ENCODE results near the gene ZNF423. TPM values are rescaled to one million over a fixed set of nuclear protein-coding genes. Genes with fewer than 3 reads are reported as not detected.

The ZNF423 gene
- total RNA-seq, 1 donor from 2014 or later, result 8.8 TPM

- intact Hi-C loops (cut with DNase I), result no loop called here
- DNase-seq (ENCODE audit: missing footprints), result no peak
- ATAC-seq, result no peak
These were observed 398.7 kb downstream of the ZNF423 start for GRCh38 chr16:49457196-49457595.

GRCh38 chr16:49456763-49457162 is 399.1 kb downstream of the ZNF423 start:
- no peak for DNase-seq (ENCODE audit: missing footprints)
- intact Hi-C loops (cut with DNase I), result no loop called here
- ATAC-seq, result no peak

DNA sequence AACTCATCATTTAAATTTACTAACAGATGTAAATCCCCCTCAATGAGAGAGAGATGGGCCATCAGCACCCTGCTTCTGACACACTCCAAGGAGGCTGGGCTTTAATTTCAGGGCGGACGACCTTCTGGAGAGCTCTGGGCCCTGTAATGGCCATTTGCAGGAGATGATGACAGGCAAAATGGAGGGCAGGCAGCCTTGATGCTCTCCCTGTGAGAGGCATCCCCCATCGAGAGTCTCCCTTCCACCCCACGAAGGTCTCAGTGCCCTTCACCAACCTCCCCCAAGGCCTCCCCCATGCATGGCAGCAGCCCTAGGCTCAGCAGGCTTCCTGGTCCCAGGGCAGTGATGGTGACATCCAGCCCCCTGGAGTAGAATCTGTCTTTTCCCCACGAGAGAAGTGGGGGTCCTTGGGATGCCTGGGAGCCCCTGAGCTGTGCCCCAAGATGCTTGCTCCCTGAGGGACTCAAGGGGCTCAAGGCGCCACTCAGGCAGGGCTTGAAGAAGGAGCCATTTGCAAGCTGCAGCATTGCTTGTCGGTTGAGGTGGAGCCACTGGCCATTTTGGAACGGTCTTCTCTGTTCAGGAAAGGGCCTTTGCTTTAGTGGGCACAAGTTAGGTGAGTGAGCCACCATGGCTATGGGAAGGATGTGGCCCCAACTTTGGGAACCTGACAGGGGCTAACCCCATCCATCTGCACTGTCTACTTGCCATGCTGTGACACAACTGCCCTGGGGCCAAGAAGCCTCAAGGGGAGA is 399.7 kb downstream of the ZNF423 start:
- intact Hi-C loops (cut with DNase I), result no loop called here
- ATAC-seq, result no peak

DNA sequence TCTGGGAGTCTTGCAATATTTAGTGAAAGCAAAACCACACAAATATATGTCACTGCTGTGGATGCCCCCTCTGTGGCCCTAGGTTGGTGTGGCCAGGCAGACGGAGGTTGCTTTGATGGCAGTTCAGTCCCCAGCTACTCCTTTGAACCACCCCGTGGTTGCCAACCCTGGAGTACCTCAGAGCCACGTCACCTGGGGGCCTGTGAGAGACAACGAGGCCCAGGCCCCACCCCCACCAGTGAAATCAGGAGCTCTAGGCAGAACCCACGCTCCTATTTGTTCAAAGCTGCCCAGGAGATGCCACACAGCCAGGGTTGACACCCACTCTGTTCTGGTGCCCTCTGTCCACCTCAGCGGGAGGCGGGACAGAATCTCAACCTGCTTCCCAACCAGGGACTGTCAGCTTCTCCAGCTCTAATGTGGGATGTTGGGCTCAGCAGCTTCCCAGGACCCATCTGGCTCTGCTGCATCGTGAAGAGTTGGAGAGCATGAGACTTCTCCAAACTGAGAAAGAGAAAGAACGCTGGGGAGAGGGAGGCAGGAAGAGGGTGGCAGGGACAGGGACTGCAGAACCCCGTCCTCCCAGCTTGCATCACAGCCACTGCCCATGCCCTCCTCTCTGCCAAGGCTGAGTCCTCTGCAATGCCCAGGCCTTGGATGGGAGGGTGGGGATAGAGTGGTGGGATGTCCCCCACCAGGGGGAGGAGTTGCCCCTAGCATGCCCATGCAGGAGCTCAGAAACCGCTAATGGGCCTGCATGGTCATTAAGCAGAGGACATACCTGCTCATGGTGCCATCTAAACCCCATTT is 400.5 kb downstream of the ZNF423 start:
- DNase-seq (ENCODE audit: missing footprints) (no peak), ATAC-seq (no peak)
- intact Hi-C loops (cut with DNase I), result no loop called here

More for the DNA sequence above, 399.7 kb downstream of the ZNF423 start:
- no peak for DNase-seq (ENCODE audit: missing footprints)

- DNase-seq (ENCODE audit: missing footprints) (no peak), ATAC-seq (no peak)
- intact Hi-C loops (cut with DNase I), result no loop called here
These were observed 401.3 kb downstream of the ZNF423 start for GRCh38 chr16:49454426-49455180.

DNA sequence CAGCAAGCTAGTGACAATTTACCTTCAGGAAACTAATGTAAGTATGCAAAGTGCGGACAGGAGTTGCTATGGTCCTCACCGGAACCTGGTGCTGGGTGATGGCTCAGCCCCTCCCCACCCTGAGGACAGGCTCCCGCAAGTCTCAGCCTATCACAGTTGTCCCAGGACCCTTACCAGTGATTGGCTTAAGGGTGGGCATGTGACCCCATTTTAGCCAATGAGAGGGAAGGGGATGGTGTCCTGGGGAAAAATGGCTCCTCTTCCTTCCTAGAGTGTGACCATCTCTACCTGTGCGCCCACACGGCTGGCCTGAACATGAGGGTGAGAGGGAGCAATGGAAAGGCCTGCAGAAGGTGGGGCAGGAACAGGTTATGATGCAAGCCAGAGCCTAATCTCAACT is 401.9 kb downstream of the ZNF423 start:
- ATAC-seq (no peak), DNase-seq (ENCODE audit: missing footprints) (no peak)
- intact Hi-C loops (cut with DNase I), result no loop called here

DNA sequence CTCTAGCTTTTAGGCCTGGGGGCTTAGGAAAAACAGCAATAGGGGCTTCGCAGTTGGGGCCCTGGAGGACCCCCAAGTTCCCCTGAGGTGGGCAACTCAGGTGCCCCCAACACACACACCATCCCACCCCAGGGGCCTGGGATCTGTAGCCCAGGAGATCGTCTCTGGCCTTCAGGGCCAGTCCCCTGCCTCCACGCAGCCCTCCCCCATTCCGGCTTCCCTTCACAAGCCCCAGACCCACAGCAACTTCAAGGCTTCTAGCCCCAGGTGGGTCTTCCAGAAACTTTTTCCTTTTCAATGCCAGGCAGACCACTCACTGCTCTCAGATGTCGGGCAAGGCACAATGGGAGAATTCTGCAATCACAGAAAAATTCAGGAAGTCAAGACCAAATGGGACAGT is 402.9 kb downstream of the ZNF423 start:
- DNase-seq (ENCODE audit: missing footprints), result no peak
- intact Hi-C loops (cut with DNase I), result no loop called here
- ATAC-seq, result no peak

DNA sequence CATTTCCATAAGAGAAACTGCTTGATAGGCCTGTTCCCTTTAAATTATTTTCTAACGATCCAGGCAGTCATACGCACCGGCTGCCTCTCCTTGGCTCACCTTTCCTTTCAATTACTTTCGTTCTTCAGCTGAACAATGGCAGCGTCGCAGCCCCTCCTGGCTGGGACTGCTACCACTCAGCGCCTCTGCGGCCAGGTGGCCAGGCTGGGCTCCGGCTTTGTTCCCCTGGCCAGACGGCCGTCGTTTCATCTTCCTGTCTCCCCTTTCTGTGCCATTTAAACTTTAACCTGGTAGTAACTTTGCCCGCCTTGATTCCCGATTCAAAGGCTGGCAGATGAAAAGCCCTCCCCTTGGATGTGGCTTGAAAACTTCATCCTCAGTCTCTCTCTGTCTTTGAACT is 403.3 kb downstream of the ZNF423 start:
- DNase-seq (ENCODE audit: missing footprints), result no peak
- no peak for ATAC-seq

DNA sequence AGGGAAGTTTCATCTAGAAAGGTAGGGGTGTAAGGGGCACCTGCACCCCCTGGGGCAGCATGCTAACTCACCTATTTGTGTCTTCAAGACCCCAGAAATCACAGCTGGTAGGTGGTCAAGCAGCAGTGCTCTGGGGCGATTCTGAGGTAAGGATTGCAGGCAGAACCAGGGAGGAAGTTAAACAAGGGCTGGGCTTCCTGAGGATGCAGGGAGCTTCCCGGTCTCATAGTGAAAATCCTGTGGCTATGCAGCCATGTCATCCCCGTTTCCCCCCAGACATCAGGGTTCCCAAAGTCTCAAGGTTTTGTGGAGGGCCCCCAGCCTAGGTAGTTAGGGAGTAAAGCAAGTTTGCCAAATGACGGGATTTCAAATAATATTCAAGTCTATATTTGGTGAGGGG is 403.8 kb downstream of the ZNF423 start:
- ATAC-seq (no peak), DNase-seq (ENCODE audit: missing footprints) (no peak)
- intact Hi-C loops (cut with DNase I), result no loop called here

More for the DNA sequence above, 403.3 kb downstream of the ZNF423 start:
- intact Hi-C loops (cut with DNase I), result no loop called here

DNA sequence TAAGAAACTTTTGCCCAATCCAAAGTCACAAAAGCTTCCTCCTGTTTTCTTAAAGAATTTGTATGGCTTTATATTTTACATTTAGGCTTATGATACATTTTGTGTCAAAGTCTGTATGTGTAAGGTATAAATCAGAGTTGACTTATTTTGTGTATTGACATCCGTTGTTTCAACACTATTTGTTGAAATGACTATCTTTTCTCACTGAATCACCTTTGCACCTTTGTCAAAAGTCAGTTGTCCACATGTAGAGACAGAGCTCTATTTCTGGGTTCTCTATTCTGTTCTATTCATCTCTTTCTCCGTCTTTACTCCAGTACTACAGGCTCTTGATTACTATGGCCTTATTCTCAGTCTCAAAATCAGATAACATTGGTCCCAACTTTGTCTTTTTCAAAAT is 409.1 kb downstream of the ZNF423 start:
- ATAC-seq (no peak), DNase-seq (ENCODE audit: missing footprints) (no peak)
- intact Hi-C loops (cut with DNase I), result no loop called here

DNA sequence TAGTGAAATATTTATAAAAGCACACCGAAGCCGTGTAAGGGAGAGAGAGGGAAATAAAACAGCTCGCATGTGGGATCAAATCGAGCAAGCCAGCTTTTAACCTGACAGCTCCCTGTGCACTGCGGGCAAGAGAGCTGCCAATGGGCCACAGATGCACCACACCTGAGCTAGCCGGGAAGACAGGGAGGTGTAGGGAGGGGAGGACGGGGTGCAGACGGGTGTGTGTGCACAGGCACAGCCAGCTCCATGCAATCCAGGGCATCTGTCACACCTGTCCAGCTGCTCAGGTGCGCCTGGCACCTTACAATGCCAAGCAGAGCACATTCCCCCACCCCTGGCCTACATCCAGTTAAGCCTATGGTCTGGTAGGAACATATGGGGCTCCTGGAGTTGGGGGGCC is 412.3 kb downstream of the ZNF423 start:
- intact Hi-C loops (cut with DNase I), result no loop called here
- ATAC-seq (no peak), DNase-seq (ENCODE audit: missing footprints) (no peak)

DNA sequence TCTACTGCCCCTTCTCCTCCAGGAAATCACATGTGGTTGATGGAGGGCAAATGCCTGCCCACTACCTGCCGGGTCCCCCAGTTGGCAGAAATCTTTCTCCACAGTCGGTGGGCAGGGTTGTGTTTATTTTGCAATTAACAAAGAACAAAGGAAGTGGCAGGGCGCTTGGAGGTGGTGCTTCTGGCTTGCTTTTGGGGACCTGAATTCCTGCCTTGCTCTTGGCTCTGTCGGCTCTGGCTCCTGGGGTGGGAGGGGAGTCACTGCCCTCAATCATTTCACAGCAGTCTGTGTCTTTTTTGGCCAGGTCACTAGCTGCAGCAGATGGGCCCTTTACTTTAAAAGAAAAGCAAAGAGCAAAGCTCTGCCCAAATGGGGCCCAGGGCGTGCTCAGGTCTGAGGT is 413.1 kb downstream of the ZNF423 start:
- ATAC-seq, result no peak
- intact Hi-C loops (cut with DNase I), result no loop called here
- no peak for DNase-seq (ENCODE audit: missing footprints)

- intact Hi-C loops (cut with DNase I), result no loop called here
- ATAC-seq, result peak; percentile 64
- DNase-seq (ENCODE audit: missing footprints), result no peak
These were observed 414.5 kb downstream of the ZNF423 start for GRCh38 chr16:49441366-49441780.

DNA sequence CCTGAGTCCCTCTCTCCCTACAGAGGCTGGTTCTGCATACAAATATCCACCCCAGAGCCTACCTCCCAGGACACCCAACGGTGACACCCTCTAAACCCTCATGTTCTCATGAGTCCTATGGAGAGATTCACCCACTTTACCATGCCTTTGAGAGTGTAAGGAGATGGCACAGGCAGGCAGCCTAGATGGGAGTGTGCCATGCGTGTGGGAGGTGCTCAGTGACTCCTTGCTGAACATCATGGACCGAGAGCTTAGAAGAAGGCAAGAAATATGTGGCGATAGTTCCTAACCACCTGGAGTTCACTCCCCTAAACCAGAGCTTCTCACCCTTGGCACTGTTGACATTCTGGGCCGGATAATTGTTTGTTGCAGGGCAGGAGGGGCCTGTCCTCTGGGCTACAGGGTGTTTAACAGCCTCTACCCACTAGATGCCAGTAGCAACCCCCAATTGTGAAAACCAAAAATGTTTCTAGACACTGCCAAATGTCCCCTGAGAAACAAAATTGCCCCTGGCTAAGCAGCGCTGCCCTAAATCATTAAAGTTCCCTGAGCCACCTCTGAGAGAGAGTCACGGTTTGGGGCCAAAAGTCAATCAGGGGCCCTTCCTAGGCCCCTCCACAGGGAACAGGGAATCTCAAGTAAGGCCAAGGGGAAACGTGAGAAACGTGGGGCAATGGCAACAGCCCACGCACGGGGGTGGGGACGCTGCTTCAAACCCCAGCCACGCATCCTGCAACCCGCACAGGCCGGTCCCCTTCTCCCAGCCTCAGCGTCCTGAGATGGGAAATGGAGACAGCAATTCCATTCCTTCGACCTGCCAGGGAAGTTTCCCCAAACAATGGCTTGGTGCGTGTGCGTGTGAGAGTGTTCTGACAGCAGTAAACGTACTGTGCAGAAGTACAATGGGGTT is 415.5 kb downstream of the ZNF423 start:
- DNase-seq (ENCODE audit: missing footprints) (no peak), ATAC-seq (no peak)
- intact Hi-C loops (cut with DNase I), result no loop called here

GRCh38 chr16:49439676-49440075 is 416.2 kb downstream of the ZNF423 start:
- intact Hi-C loops (cut with DNase I), result no loop called here
- ATAC-seq (no peak), DNase-seq (ENCODE audit: missing footprints) (no peak)

GRCh38 chr16:49439050-49439449 is 416.9 kb downstream of the ZNF423 start:
- ATAC-seq (no peak), DNase-seq (ENCODE audit: missing footprints) (no peak)
- intact Hi-C loops (cut with DNase I), result no loop called here
